Measurements from ENCODE around the gene TTLL11.

GRCh38 chr9:122102156-122102555 is 9.0 kb upstream of the TTLL11 start:
- TF ChIP-seq CTCF (conservative IDR thresholded peaks at IDR 0.05; ENCODE audit: low read length) = no peak
- no peak for TF ChIP-seq EZH2phosphoT487 (IDR thresholded peaks at IDR 0.05; ENCODE audit: borderline replicate concordance)

Measured in Loucy (cell line).